Prostate gland (tissue), 2 donors: ENCODE data around the gene PDZD7.

Experiments
- POLR2A ChIP-seq: fragments of 450-650 bp; IDR thresholded peaks from one replicate; pipeline ENCODE4 v1.6.1; 2016; ENCODE audit warnings: antibody characterized with exemption, mild to moderate bottlenecking
- TF ChIP-seq, protein P1 (sequence below), 4 experiments: fragments of 200-600 bp in 2 of 4; fragments of 450-650 bp in 2 of 4; sonication (generic) in 2 of 4; IDR thresholded peaks; 1 replicate in 3 of 4; 2 replicates in 1 of 4; pipeline ENCODE4 v1.5.1; 2016 to 2019; ENCODE audit warnings: antibody characterized with exemption in 4 of 4, mild to moderate bottlenecking in 2 of 4, moderate library complexity in 2 of 4

DNA sequence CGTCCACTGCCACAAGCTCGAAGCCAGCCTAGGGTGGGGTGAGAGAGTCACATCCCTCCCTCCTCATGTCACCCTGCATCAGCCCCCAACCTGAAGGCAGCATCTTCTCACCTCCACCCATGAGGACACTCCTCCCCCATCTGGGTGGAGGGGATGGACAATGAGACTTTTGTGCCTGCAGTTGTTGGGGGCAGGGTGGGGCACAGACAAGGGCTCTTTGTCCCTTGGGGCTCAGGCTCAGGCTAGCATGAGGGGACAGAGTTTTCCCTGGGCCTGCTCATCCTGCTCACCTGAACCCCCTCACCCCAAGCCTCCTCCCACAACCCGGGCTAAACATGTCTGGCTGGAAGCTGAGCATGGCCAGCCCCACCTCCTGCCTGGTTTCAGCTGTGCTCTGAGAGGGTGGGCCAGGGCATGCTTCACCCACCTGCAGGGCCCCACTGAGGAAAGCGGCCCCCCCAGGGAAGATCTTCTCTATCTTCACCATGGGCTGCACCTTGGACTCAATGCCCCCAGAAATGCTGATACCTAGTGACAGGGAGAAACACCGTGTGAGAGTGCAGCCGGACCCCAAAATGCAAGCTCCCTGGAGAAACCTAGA is 22.0 kb downstream of the PDZD7 start:
- no peak for TF ChIP-seq POLR2A
- TF ChIP-seq, protein P1, sequence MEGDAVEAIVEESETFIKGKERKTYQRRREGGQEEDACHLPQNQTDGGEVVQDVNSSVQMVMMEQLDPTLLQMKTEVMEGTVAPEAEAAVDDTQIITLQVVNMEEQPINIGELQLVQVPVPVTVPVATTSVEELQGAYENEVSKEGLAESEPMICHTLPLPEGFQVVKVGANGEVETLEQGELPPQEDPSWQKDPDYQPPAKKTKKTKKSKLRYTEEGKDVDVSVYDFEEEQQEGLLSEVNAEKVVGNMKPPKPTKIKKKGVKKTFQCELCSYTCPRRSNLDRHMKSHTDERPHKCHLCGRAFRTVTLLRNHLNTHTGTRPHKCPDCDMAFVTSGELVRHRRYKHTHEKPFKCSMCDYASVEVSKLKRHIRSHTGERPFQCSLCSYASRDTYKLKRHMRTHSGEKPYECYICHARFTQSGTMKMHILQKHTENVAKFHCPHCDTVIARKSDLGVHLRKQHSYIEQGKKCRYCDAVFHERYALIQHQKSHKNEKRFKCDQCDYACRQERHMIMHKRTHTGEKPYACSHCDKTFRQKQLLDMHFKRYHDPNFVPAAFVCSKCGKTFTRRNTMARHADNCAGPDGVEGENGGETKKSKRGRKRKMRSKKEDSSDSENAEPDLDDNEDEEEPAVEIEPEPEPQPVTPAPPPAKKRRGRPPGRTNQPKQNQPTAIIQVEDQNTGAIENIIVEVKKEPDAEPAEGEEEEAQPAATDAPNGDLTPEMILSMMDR (IDR thresholded peaks at IDR 0.05), result no peak
